Measurements from ENCODE around the gene ACAA1. TPM values are rescaled to one million over a fixed set of nuclear protein-coding genes. Genes with fewer than 3 reads are reported as not detected.
"Not testable (repeated sequence)": the region's sequence is repeated elsewhere in the genome, so short reads cannot be mapped to it uniquely, and the experiment has no call there.

The ACAA1 gene
- total RNA-seq, 3 donors from 2014 or later (not counting 1 experiment from before 2014, with no cell fraction given), result 79.4 to 101 (median 93.9) TPM

GRCh38 chr3:38077073-38077472 lies 59.9 kb downstream of the ACAA1 start:
- H3K9me3 Mint-ChIP-seq; H3K27ac Mint-ChIP-seq; intact Hi-C loops (cut with micrococcal nuclease): not testable (repeated sequence)

More at GRCh38 chr3:38077073-38077472, 59.9 kb downstream of the ACAA1 start:
- H3K36me3 Mint-ChIP-seq; H3K4me3 Mint-ChIP-seq; H3K27ac ChIP-seq (ENCODE audit: low read length); H3K4me3 ChIP-seq (ENCODE audit: low read length); H3K9me3 ChIP-seq (ENCODE audit: control insufficient read depth, insufficient read depth, low read length); ATAC-seq; H3K36me3 ChIP-seq (ENCODE audit: control insufficient read depth, insufficient read depth, low read length); H3K27me3 ChIP-seq (ENCODE audit: control insufficient read depth, insufficient read depth, low read length); H3K4me1 Mint-ChIP-seq; H3K4me1 ChIP-seq (ENCODE audit: control insufficient read depth, insufficient read depth, low read length); DNase-seq; H3K27me3 Mint-ChIP-seq (ENCODE audit: low read depth in 2 of 2): not testable (repeated sequence)
- WGBS (ENCODE audit: insufficient coverage), result 77% methylated on average over 1 of the region's 3 CpGs

Other genes starting within 250 kb of the ACAA1 start
- 10 to 100 TPM; 25.6 to 27.8 (median 26.9) TPM for gene VILL, start 146.3 kb downstream of the ACAA1 start, total RNA-seq
- 10 to 100 TPM; 27.7 to 38.1 (median 29.4) TPM for gene PLCD1, start 107.5 kb downstream of the ACAA1 start, total RNA-seq
- 1 to 10 TPM; 6.1 to 7.5 (median 7.0) TPM for gene DLEC1, start 97.9 kb downstream of the ACAA1 start, total RNA-seq
- gene MYD88, start 1.5 kb upstream of the ACAA1 start, total RNA-seq, result 10 to 100 TPM; 60.5 to 71.0 (median 67.7) TPM
- gene OXSR1, start 28.4 kb upstream of the ACAA1 start, total RNA-seq, result 10 to 100 TPM; 37.2 to 46.1 (median 44.0) TPM
- under 1 TPM; 0.16 to 0.85 (median 0.40) TPM for gene SLC22A13, start 128.7 kb upstream of the ACAA1 start, total RNA-seq
- gene SLC22A14, start 145.2 kb upstream of the ACAA1 start, total RNA-seq, result under 1 TPM in 1 of 3 donors, not detected in 2; 0.20 TPM
- gene XYLB, start 209.7 kb upstream of the ACAA1 start, total RNA-seq, result 1 to 10 TPM; 1.6 to 3.7 (median 2.4) TPM